MCF 10A (cell line): ENCODE data around the gene BMPR1A. TPM values are rescaled to one million over a fixed set of nuclear protein-coding genes. Genes with fewer than 3 reads are reported as not detected.

Source experiments
- BruUV-seq: library from RNA; stranded (reverse); fragments of 400-500 nt; replicated peaks from 2 replicates; lab custom pipeline; 2021; lab: Mats Ljungman, UMichigan
- CTCF ChIA-PET: fragments of 300-600 bp; sonication (Branson Sonifier 250); formaldehyde crosslinking; extraction: SDS; loops from one replicate; lab custom pipeline; 2021; ENCODE audit warnings: antibody characterized with exemption, inconsistent platforms; lab: Yijun Ruan, JAX
- POLR2A ChIA-PET: fragments of 300-600, 350-650 bp; sonication (Branson Sonifier 250); formaldehyde crosslinking; extraction: SDS; loops from one replicate; lab custom pipeline; 2020; ENCODE audit warnings: antibody characterized with exemption, inconsistent platforms; lab: Yijun Ruan, JAX
- DNase-seq: peaks from one replicate; pipeline ENCODE4 v3.0.0-alpha.2; 2018; ENCODE audit not compliant: unreplicated experiment
- H3K27ac Mint-ChIP-seq: one replicate; pipeline ENCODE4 v1.8.0; 2022; ENCODE audit warnings: mild to moderate bottlenecking, low read depth, mixed read lengths; ENCODE audit not compliant: unreplicated experiment
- H3K27me3 Mint-ChIP-seq: one replicate; pipeline ENCODE4 v1.8.0; 2022; ENCODE audit warnings: mixed read lengths; ENCODE audit not compliant: insufficient read depth, unreplicated experiment
- H3K36me3 Mint-ChIP-seq: one replicate; pipeline ENCODE4 v1.8.0; 2022; ENCODE audit warnings: mild to moderate bottlenecking, moderate library complexity, mixed read lengths; ENCODE audit not compliant: insufficient read depth, unreplicated experiment
- H3K4me1 Mint-ChIP-seq: one replicate; pipeline ENCODE4 v1.8.0; 2022; ENCODE audit warnings: mixed read lengths; ENCODE audit not compliant: insufficient read depth, unreplicated experiment
- H3K4me3 Mint-ChIP-seq: one replicate; pipeline ENCODE4 v1.8.0; 2022; ENCODE audit warnings: mild to moderate bottlenecking, moderate library complexity, mixed read lengths; ENCODE audit not compliant: unreplicated experiment
- H3K9me3 Mint-ChIP-seq: one replicate; pipeline ENCODE4 v1.8.0; 2022; ENCODE audit warnings: mixed read lengths; ENCODE audit not compliant: unreplicated experiment
- intact Hi-C: fragments of 100-400 bp; cut with micrococcal nuclease; formaldehyde crosslinking; loops from 2 replicates; pipeline ENCODE4 v1.14.1; 2022
- total RNA-seq: library from RNA; stranded (reverse); gene quantifications from 2 replicates; pipeline ENCODE4 v1.2.3, GENCODE V29; 2022
- TF ChIP-seq, protein P1 (sequence below): fragments of 200-600 bp; IDR thresholded peaks from one replicate; pipeline ENCODE4 v1.8.0; 2022; ENCODE audit warnings: antibody characterized with exemption, mild to moderate bottlenecking; ENCODE audit not compliant: unreplicated experiment

BMPR1A gene
- total RNA-seq, 1 experiment from 2014 or later: 27.3 TPM

DNA sequence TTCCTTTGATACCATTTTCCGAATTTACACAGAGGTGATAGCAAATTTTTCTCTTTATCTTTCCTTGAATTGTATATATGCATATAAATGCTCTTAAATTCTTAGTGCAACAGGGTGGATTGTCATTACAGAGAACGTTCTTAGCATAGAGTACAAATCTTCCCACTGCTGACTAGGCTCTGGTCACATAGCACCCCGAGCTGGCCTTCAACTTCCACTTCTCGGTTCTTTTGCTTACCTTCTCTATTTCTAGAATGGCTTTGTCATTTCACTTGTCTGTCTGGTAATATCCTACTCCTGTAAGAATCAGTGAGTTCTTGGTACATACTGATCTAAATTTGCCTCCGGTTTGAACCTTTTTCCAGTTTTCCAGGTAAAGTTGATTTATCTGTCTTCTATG lies 225.3 kb downstream of the BMPR1A start:
- peaks cover 13% of the 10 kb centered on the region for H3K4me1 Mint-ChIP-seq
- DNase-seq: no peak
- H3K9me3 Mint-ChIP-seq: no peaks in the 10 kb centered on the region
- TF ChIP-seq, protein P1, sequence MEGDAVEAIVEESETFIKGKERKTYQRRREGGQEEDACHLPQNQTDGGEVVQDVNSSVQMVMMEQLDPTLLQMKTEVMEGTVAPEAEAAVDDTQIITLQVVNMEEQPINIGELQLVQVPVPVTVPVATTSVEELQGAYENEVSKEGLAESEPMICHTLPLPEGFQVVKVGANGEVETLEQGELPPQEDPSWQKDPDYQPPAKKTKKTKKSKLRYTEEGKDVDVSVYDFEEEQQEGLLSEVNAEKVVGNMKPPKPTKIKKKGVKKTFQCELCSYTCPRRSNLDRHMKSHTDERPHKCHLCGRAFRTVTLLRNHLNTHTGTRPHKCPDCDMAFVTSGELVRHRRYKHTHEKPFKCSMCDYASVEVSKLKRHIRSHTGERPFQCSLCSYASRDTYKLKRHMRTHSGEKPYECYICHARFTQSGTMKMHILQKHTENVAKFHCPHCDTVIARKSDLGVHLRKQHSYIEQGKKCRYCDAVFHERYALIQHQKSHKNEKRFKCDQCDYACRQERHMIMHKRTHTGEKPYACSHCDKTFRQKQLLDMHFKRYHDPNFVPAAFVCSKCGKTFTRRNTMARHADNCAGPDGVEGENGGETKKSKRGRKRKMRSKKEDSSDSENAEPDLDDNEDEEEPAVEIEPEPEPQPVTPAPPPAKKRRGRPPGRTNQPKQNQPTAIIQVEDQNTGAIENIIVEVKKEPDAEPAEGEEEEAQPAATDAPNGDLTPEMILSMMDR: no peak
- H3K27ac Mint-ChIP-seq: no peak overlapping the region
- no peak overlapping the region for H3K4me3 Mint-ChIP-seq
- intact Hi-C loops: no loop called here
- H3K36me3 Mint-ChIP-seq: no peaks in the 10 kb centered on the region
- H3K27me3 Mint-ChIP-seq: no peaks in the 10 kb centered on the region
- no TSS peak for BruUV-seq
- ChIA-PET CTCF (no interaction called here), POLR2A (interaction anchor here (1.8 kb wide), 1 partner anchor 13 kb away, joined by 7 read pairs; the partner anchor contains the start of gene ADIRF)

Other genes with a start within 250 kb of the BMPR1A start
- 42.7 and 45.2 TPM in 2 replicates for gene WAPL, start 234.8 kb upstream of the BMPR1A start, total RNA-seq
- gene OPN4, start 102.1 kb upstream of the BMPR1A start, total RNA-seq: not detected in 2 replicates
- gene LDB3, start 88.1 kb upstream of the BMPR1A start, total RNA-seq: 0.23 and 0.29 TPM in 2 replicates
- 1.4 and 1.5 TPM in 2 replicates for gene MMRN2, start 201.0 kb downstream of the BMPR1A start, total RNA-seq
- gene SNCG, start 202.0 kb downstream of the BMPR1A start, total RNA-seq: 4.2 and 7.3 TPM in 2 replicates
- 60.3 and 89.0 TPM in 2 replicates for gene ADIRF, start 211.9 kb downstream of the BMPR1A start, total RNA-seq